GM21526 (cell line): ENCODE data around the gene PIGH.
"Not testable (repeated sequence)": the region's sequence is repeated elsewhere in the genome, so short reads cannot be mapped to it uniquely, and the experiment has no call there.

Experiments
- ATAC-seq: cut with Tn5 transposase; IDR thresholded peaks from one replicate; pipeline ENCODE4 v1.9.1; 2021; ENCODE audit warnings: moderate library complexity; ENCODE audit not compliant: unreplicated experiment, low FRiP score

Gene PIGH

GRCh38 chr14:67555518-67556090, 44.5 kb downstream of the PIGH start:
- no peak for ATAC-seq

- ATAC-seq: no peak
These were observed 45.7 kb downstream of the PIGH start for GRCh38 chr14:67554341-67554740.

- ATAC-seq: no peak
These were observed 46.5 kb downstream of the PIGH start for GRCh38 chr14:67553547-67553946.

GRCh38 chr14:67551940-67552339, 48.1 kb downstream of the PIGH start:
- no peak for ATAC-seq

- no peak for ATAC-seq
These were observed 48.9 kb downstream of the PIGH start for GRCh38 chr14:67551123-67551522.

- no peak for ATAC-seq
These were observed 50.3 kb downstream of the PIGH start for GRCh38 chr14:67549734-67550133.

- no peak for ATAC-seq
These were observed 52.8 kb downstream of the PIGH start for GRCh38 chr14:67547224-67547780.

- ATAC-seq: no peak
These were observed 55.5 kb downstream of the PIGH start for GRCh38 chr14:67544590-67544989.

GRCh38 chr14:67542620-67543019, 57.4 kb downstream of the PIGH start:
- not testable (repeated sequence) for ATAC-seq

GRCh38 chr14:67541448-67542387, 58.4 kb downstream of the PIGH start:
- no peak for ATAC-seq
